CD14-positive monocyte (primary cell): ENCODE data around the gene ZNF341. TPM values are rescaled to one million over a fixed set of nuclear protein-coding genes. Genes with fewer than 3 reads are reported as not detected.

Source experiments
- DNase-seq, 3 donors: peaks; one replicate each; pipeline ENCODE4 v3.0.0-alpha.2; 2011 to 2022
- H2AFZ ChIP-seq: 2 replicates; pipeline ENCODE4 v1.6.0; 2012; ENCODE audit warnings: mild to moderate bottlenecking, low read depth, low read length, inconsistent platforms; ENCODE audit not compliant: insufficient read depth, poor library complexity, severe bottlenecking
- H3K27ac ChIP-seq, 2 donors: 1 replicate in 1 of 2; 2 replicates in 1 of 2; pipeline ENCODE4 v1.5.1; 2012 to 2013; ENCODE audit warnings: low read length in 2 of 2, control low read depth in 1 of 2, inconsistent platforms in 1 of 2, low read depth in 1 of 2, mild to moderate bottlenecking in 1 of 2
- H3K27me3 ChIP-seq, 2 donors: one replicate each; pipeline versions ENCODE4 v1.6.0 to v1.6.1; 2011 to 2013; ENCODE audit warnings: low read length in 2 of 2; ENCODE audit not compliant: control insufficient read depth in 2 of 2, insufficient read depth in 2 of 2
- H3K36me3 ChIP-seq, 2 donors: replicated peaks in 1 of 2; 1 replicate in 1 of 2; 2 replicates in 1 of 2; pipeline versions ENCODE4 v1.5.1 to v1.6.1; 2012 to 2013; ENCODE audit warnings: low read length in 2 of 2, control low read depth in 1 of 2, inconsistent platforms in 1 of 2, mild to moderate bottlenecking in 1 of 2; ENCODE audit not compliant: insufficient read depth in 2 of 2, control insufficient read depth in 1 of 2
- H3K4me1 ChIP-seq, 2 donors: 1 replicate in 1 of 2; 2 replicates in 1 of 2; pipeline versions ENCODE4 v1.5.1 to v1.6.1; 2012 to 2013; ENCODE audit warnings: low read length in 2 of 2, control low read depth in 1 of 2, inconsistent platforms in 1 of 2, mild to moderate bottlenecking in 1 of 2, moderate library complexity in 1 of 2; ENCODE audit not compliant: insufficient read depth in 2 of 2, control insufficient read depth in 1 of 2
- H3K4me2 ChIP-seq: replicated peaks from 2 replicates; pipeline ENCODE3; 2012; ENCODE audit warnings: low read length, moderate library complexity, mild to moderate bottlenecking; ENCODE audit not compliant: poor library complexity, severe bottlenecking; ENCODE audit errors: extremely low read depth
- H3K4me3 ChIP-seq, 3 experiments: fragments of 200-600 bp in 1 of 3; sonication (generic) in 1 of 3; replicated peaks in 1 of 3; 1 replicate in 2 of 3; 2 replicates in 1 of 3; pipeline ENCODE4 v1.5.1; 2011 to 2013; ENCODE audit warnings: low read length in 3 of 3, mild to moderate bottlenecking in 3 of 3, control low read depth in 2 of 3, low read depth in 2 of 3, inconsistent platforms in 1 of 3, moderate library complexity in 1 of 3
- H3K79me2 ChIP-seq: 2 replicates; pipeline ENCODE4 v1.6.0; 2012; ENCODE audit warnings: mild to moderate bottlenecking, control low read depth, inconsistent platforms, low read length, moderate library complexity; ENCODE audit not compliant: insufficient read depth
- H3K9ac ChIP-seq: 2 replicates; pipeline ENCODE4 v1.6.0; 2017; ENCODE audit warnings: low read length, mild to moderate bottlenecking; ENCODE audit not compliant: insufficient read depth, poor library complexity, severe bottlenecking
- H3K9me3 ChIP-seq, 2 donors: replicated peaks in 1 of 2; 1 replicate in 1 of 2; 2 replicates in 1 of 2; pipeline versions ENCODE4 v1.5.1 to v1.6.1; 2012 to 2013; ENCODE audit warnings: low read length in 2 of 2, control low read depth in 1 of 2; ENCODE audit not compliant: control insufficient read depth in 1 of 2, insufficient read depth in 1 of 2
- H4K20me1 ChIP-seq: 2 replicates; pipeline ENCODE4 v1.6.0; 2012; ENCODE audit warnings: mild to moderate bottlenecking, low read length, control low read depth, moderate library complexity; ENCODE audit not compliant: insufficient read depth
- H3K27ac Mint-ChIP-seq, 7 donors: one replicate each; pipeline ENCODE4 v1.8.0; 2020; ENCODE audit warnings: mild to moderate bottlenecking in 7 of 7, mixed read lengths in 7 of 7, moderate library complexity in 6 of 7, inconsistent platforms in 2 of 7
- H3K27me3 Mint-ChIP-seq, 3 donors: one replicate each; pipeline ENCODE4 v1.8.0; 2021 to 2022; ENCODE audit warnings: low read depth in 3 of 3, mild to moderate bottlenecking in 3 of 3, mixed read lengths in 3 of 3, moderate library complexity in 3 of 3, inconsistent platforms in 1 of 3
- H3K36me3 Mint-ChIP-seq, 2 donors: one replicate each; pipeline ENCODE4 v1.8.0; 2020; ENCODE audit warnings: mixed read lengths in 2 of 2, inconsistent platforms in 1 of 2, mild to moderate bottlenecking in 1 of 2
- H3K4me1 Mint-ChIP-seq: one replicate; pipeline ENCODE4 v1.8.0; 2020; ENCODE audit warnings: mild to moderate bottlenecking, mixed read lengths
- H3K4me3 Mint-ChIP-seq, 2 donors: one replicate each; pipeline ENCODE4 v1.8.0; 2020; ENCODE audit warnings: mild to moderate bottlenecking in 2 of 2, mixed read lengths in 2 of 2, moderate library complexity in 1 of 2
- H3K9me3 Mint-ChIP-seq, 7 donors: one replicate each; pipeline ENCODE4 v1.8.0; 2020 to 2022; ENCODE audit warnings: mixed read lengths in 7 of 7, mild to moderate bottlenecking in 6 of 7, moderate library complexity in 6 of 7, inconsistent platforms in 2 of 7
- CTCF ChIP-seq: fragments of 200-600 bp; IDR thresholded peaks from one replicate; pipeline ENCODE4 v1.8.0; 2022; ENCODE audit warnings: antibody characterized with exemption, mild to moderate bottlenecking
- WGBS: methylation state at CpG from one replicate; pipeline ENCODE4 v1.1.5; 2013; ENCODE audit warnings: missing lambda C conversion rate; ENCODE audit not compliant: insufficient coverage; 5-methylcytosine and 5-hydroxymethylcytosine counted together
- intact Hi-C, 2 donors: fragments of 100-400 bp; cut with micrococcal nuclease; formaldehyde crosslinking; loops; one replicate each; pipeline versions ENCODE4 v1.15.0 to v1.15.1; 2023
- polyA plus RNA-seq, 3 donors: library from polyadenylated mRNA; depleted of rRNA in 1 of 3; unstranded in 2 of 3; stranded (reverse) in 1 of 3; fragments of 300-500 nt in 2 of 3; fragments of >200 nt in 1 of 3; fragmentation: Illumina TruSeq in 2 of 3; gene quantifications; 1 replicate in 2 of 3; 2 replicates in 1 of 3; pipeline ENCODE4 v1.2.3, GENCODE V29; 2012 to 2021

Gene ZNF341
- polyA plus RNA-seq, 3 donors, result 1.1 to 10.3 (median 2.3) TPM

GRCh38 chr20:33689493-33689892 lies 42.3 kb upstream of the ZNF341 start:
- Histone ChIP-seq H3K27me3 (no peaks in the 10 kb centered on the region), H3K9ac (no peak overlapping the region), H3K27ac (no peak overlapping the region), H3K36me3 (no peaks in the 10 kb centered on the region), H3K4me3 (no peak overlapping the region), H3K4me2 (no peak overlapping the region), H2AFZ (no peak overlapping the region), H4K20me1 (no peaks in the 10 kb centered on the region), H3K79me2 (peaks cover 12% of the 10 kb centered on the region), H3K9me3 (no peaks in the 10 kb centered on the region), H3K4me1 (peaks cover 29 to 45% of the 10 kb centered on the region in 2 donors)
- no peak overlapping the region for H3K27ac Mint-ChIP-seq
- H3K36me3 Mint-ChIP-seq, result no peaks in the 10 kb centered on the region
- H3K4me1 Mint-ChIP-seq, result peaks cover 47% of the 10 kb centered on the region
- no CpG with 5 or more reads among the region's 1 CpG for WGBS
- no peak for TF ChIP-seq CTCF
- no peaks in the 10 kb centered on the region for H3K27me3 Mint-ChIP-seq
- DNase-seq, result no peak
- H3K4me3 Mint-ChIP-seq, result no peak overlapping the region
- H3K9me3 Mint-ChIP-seq, result no peaks in the 10 kb centered on the region
- intact Hi-C loops, result loop anchor here (5.0 to 10.0 kb wide), 2 partner anchors 33 to 45 kb away; partner anchors contain the start of genes PXMP4 (in 1 of the 2) and ZNF341 (in 1 of the 2)

- intact Hi-C loops, result loop anchor here (5.0 to 10.0 kb wide), 2 partner anchors 32 to 45 kb away; partner anchors contain the start of genes PXMP4 (in 1 of the 2) and ZNF341 (in 1 of the 2)
- peaks cover 25 to 40% of the 10 kb centered on the region in 2 donors for H3K4me1 ChIP-seq
- peak overlapping the region; percentile 48 for H2AFZ ChIP-seq
- peak in 2 of 3 donors; percentile 16 to 27 for DNase-seq
- no peaks in the 10 kb centered on the region for H4K20me1 ChIP-seq
- peak overlapping the region in 1 of 3 experiments; percentile 38 for H3K4me3 ChIP-seq
- Mint-ChIP-seq H3K4me3 (peak overlapping the region; percentile 47 to 76), H3K36me3 (no peaks in the 10 kb centered on the region), H3K9me3 (no peaks in the 10 kb centered on the region), H3K27me3 (no peaks in the 10 kb centered on the region), H3K4me1 (peaks cover 42% of the 10 kb centered on the region), H3K27ac (peak overlapping the region in 4 of 7 donors; percentile 21 to 68 (median 37))
- peaks cover 8% of the 10 kb centered on the region for H3K79me2 ChIP-seq
- no peak for TF ChIP-seq CTCF
- H3K9ac ChIP-seq, result no peak overlapping the region
- H3K27ac ChIP-seq, result no peak overlapping the region
- H3K36me3 ChIP-seq, result no peaks in the 10 kb centered on the region
- no peaks in the 10 kb centered on the region for H3K9me3 ChIP-seq
- H3K27me3 ChIP-seq, result no peaks in the 10 kb centered on the region
- peak overlapping the region; percentile 48 for H3K4me2 ChIP-seq
- 0% methylated on average over 1 of the region's 4 CpGs for WGBS
Observed at GRCh38 chr20:33689973-33690372, 41.8 kb upstream of the ZNF341 start.
